DND-41 (cell line): Measurements from ENCODE around the gene KAT6B.
"Not testable (repeated sequence)": the region's sequence is repeated elsewhere in the genome, so short reads cannot be mapped to it uniquely, and the experiment has no call there.

ENCODE experiments used
- EZH2 ChIP-seq: IDR thresholded peaks from 3 replicates; pipeline ENCODE4 v1.6.1; 2012; ENCODE audit warnings: borderline replicate concordance, low read depth, mild to moderate bottlenecking, moderate library complexity, low read length, inconsistent platforms; ENCODE audit not compliant: severe bottlenecking
- TF ChIP-seq, protein P1 (sequence below): IDR thresholded peaks from 2 replicates; pipeline ENCODE4 v1.5.1; 2012; ENCODE audit warnings: borderline replicate concordance, low read length, moderate library complexity, mild to moderate bottlenecking; ENCODE audit not compliant: poor library complexity, severe bottlenecking; ENCODE audit errors: extremely low read depth

DNA sequence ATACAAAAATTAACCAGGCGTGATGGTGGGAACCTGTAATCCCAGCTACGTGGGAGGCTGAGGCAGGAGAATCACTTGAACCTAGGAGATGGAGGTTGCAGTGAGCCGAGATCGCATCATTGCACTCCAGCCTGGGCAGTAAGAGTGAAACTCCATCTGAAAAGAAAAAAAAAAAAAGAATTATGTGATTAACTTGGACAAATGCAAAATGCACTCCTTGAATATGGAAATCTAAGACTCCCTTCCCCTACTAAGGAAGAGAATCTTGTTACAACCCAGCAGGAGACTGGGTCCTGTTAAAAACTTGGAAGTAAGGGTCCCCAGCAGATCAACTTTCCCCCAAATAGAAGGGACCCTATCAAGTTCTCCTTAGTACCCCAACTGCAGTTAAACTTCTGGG is 44.5 kb upstream of the KAT6B start:
- TF ChIP-seq, protein P1, sequence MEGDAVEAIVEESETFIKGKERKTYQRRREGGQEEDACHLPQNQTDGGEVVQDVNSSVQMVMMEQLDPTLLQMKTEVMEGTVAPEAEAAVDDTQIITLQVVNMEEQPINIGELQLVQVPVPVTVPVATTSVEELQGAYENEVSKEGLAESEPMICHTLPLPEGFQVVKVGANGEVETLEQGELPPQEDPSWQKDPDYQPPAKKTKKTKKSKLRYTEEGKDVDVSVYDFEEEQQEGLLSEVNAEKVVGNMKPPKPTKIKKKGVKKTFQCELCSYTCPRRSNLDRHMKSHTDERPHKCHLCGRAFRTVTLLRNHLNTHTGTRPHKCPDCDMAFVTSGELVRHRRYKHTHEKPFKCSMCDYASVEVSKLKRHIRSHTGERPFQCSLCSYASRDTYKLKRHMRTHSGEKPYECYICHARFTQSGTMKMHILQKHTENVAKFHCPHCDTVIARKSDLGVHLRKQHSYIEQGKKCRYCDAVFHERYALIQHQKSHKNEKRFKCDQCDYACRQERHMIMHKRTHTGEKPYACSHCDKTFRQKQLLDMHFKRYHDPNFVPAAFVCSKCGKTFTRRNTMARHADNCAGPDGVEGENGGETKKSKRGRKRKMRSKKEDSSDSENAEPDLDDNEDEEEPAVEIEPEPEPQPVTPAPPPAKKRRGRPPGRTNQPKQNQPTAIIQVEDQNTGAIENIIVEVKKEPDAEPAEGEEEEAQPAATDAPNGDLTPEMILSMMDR: not testable (repeated sequence)
- not testable (repeated sequence) for TF ChIP-seq EZH2
